HepG2 (cell line): ENCODE measurements around the gene MRPL20. TPM values are rescaled to one million over a fixed set of nuclear protein-coding genes. Genes with fewer than 3 reads are reported as not detected.

ENCODE experiments used
- CENPT ChIP-seq: sonication (generic); formaldehyde crosslinking; IDR thresholded peaks from 2 replicates; pipeline ENCODE4 v1.8.0; 2022; ENCODE audit warnings: low read depth, mild to moderate bottlenecking, moderate library complexity, missing genetic modification reagents
- CREB1 ChIP-seq, 2 experiments: fragments of 450-650 bp in 1 of 2; IDR thresholded peaks; 2 replicates each; pipeline ENCODE4 v1.6.1; 2016 to 2017; ENCODE audit warnings: control low read depth in 1 of 2, mild to moderate bottlenecking in 1 of 2, missing compliant biosample characterization in 1 of 2, missing genetic modification characterization in 1 of 2
- FOXO1 ChIP-seq: sonication (generic); formaldehyde crosslinking; IDR thresholded peaks from 2 replicates; pipeline ENCODE4 v1.4.0; 2020; ENCODE audit warnings: missing genetic modification reagents
- GLI4 ChIP-seq: sonication (generic); formaldehyde crosslinking; IDR thresholded peaks from 2 replicates; pipeline ENCODE4 v1.5.1; 2020; ENCODE audit warnings: missing genetic modification reagents, mild to moderate bottlenecking, moderate library complexity, borderline replicate concordance
- HDAC1 ChIP-seq: sonication (generic); formaldehyde crosslinking; IDR thresholded peaks from 2 replicates; pipeline ENCODE4 v1.5.1; 2020; ENCODE audit warnings: mild to moderate bottlenecking, missing genetic modification reagents
- IKZF4 ChIP-seq: sonication (generic); formaldehyde crosslinking; IDR thresholded peaks from 2 replicates; pipeline ENCODE4 v1.5.1; 2020; ENCODE audit warnings: borderline replicate concordance, mild to moderate bottlenecking, low read depth, missing genetic modification reagents; ENCODE audit errors: not compliant biosample characterization
- KDM6A ChIP-seq: IDR thresholded peaks from 2 replicates; pipeline ENCODE4 v1.6.1; 2016; ENCODE audit warnings: low read depth
- MYC ChIP-seq: sonication (generic); formaldehyde crosslinking; IDR thresholded peaks from 2 replicates; pipeline ENCODE4 v1.9.0; 2021; ENCODE audit warnings: missing genetic modification reagents, borderline replicate concordance
- ZNF143 ChIP-seq: sonication (generic); formaldehyde crosslinking; IDR thresholded peaks from 2 replicates; pipeline ENCODE4 v1.4.0; 2020; ENCODE audit warnings: missing genetic modification reagents
- ZNF572 ChIP-seq: sonication (generic); formaldehyde crosslinking; IDR thresholded peaks from 2 replicates; pipeline ENCODE4 v1.5.1; 2020; ENCODE audit warnings: mild to moderate bottlenecking, missing genetic modification reagents
- ZNF768 ChIP-seq: sonication (generic); formaldehyde crosslinking; IDR thresholded peaks from 2 replicates; pipeline ENCODE4 v1.4.0; 2020; ENCODE audit warnings: missing genetic modification reagents
- ZNF781 ChIP-seq: sonication (generic); formaldehyde crosslinking; IDR thresholded peaks from 2 replicates; pipeline ENCODE4 v1.5.1; 2020; ENCODE audit warnings: borderline replicate concordance, mild to moderate bottlenecking, missing genetic modification reagents; ENCODE audit errors: not compliant biosample characterization
- polyA plus RNA-seq, 8 experiments: library from polyadenylated mRNA; depleted of rRNA in 3 of 8; stranded (reverse) in 7 of 8; unstranded in 1 of 8; fragments of >200 nt; fragmentation: Illumina TruSeq in 4 of 8; extraction: Trizol in 4 of 8; gene quantifications; 2 replicates each; pipeline versions ENCODE4 v1.2.1 to v1.2.3, GENCODE V29; 2011 to 2016; ENCODE audit warnings: low read depth in 4 of 8, missing spikeins in 1 of 8, mixed read lengths in 1 of 8; ENCODE audit not compliant: insufficient read depth in 1 of 8
- total RNA-seq, 5 experiments: library from RNA; depleted of rRNA; stranded (reverse); fragments of >200 nt; fragmentation: Illumina TruSeq; extraction: Trizol; gene quantifications; 2 replicates each; pipeline ENCODE4 v1.2.3, GENCODE V29; 2016; ENCODE audit warnings: low read depth in 1 of 5
- TF ChIP-seq, protein P1 (sequence below): sonication (generic); formaldehyde crosslinking; IDR thresholded peaks from 2 replicates; pipeline ENCODE4 v1.4.0; 2020; ENCODE audit warnings: missing genetic modification reagents, borderline replicate concordance
- TF ChIP-seq, protein P2 (sequence below): sonication (generic); formaldehyde crosslinking; IDR thresholded peaks from 2 replicates; pipeline ENCODE4 v1.4.0; 2020; ENCODE audit warnings: missing genetic modification reagents, mild to moderate bottlenecking, borderline replicate concordance
- TF ChIP-seq, protein P3 (sequence below): fragments of 450-650 bp; IDR thresholded peaks from 2 replicates; pipeline ENCODE4 v1.6.1; 2017; ENCODE audit warnings: mild to moderate bottlenecking
- TF ChIP-seq, protein P4 (sequence below): sonication (generic); formaldehyde crosslinking; IDR thresholded peaks from 2 replicates; pipeline ENCODE4 v1.4.0; 2020; ENCODE audit warnings: missing genetic modification reagents

The MRPL20 gene
- total and polyA plus RNA-seq, 2 of the 13 experiments (the other 11 are each of a cell fraction or from before 2014, with no cell fraction given): 59.2 to 127 TPM

DNA sequence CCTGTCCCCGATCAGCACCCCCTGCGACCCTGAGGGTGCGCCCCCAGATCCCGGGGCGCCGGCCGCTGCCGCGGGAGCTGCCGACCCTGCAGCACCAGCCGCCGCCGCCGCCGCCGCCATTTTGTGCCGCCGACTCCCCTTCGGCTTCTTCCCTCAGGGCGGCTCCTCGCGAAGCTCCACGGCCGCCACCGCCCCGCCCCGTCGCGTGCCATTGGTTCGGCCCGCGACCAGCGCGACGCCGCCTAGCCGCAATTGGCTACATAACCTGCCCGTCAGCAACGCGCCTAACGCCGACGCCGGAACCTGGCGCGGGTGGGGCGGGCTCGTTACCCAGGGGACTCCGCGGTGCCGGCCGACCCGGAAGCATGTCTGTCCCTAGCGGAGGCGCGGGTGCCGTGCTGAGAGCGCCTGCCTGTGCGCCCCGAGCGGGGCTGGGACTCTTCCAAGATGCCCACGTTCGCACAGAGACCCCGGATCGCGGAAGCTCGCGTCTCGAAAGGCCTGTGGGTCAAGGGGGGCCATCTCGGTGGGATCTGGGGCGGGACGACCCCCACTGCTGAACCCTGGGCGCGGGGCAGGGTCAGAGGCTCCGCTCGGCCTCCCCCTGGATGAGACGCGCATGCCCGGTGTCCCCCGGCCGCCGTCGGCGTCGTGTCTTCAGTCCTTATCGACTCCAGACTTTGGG is 7.8 kb downstream of the MRPL20 start, which contains the start of gene CCNL2 (continued):
- TF ChIP-seq, protein P1, sequence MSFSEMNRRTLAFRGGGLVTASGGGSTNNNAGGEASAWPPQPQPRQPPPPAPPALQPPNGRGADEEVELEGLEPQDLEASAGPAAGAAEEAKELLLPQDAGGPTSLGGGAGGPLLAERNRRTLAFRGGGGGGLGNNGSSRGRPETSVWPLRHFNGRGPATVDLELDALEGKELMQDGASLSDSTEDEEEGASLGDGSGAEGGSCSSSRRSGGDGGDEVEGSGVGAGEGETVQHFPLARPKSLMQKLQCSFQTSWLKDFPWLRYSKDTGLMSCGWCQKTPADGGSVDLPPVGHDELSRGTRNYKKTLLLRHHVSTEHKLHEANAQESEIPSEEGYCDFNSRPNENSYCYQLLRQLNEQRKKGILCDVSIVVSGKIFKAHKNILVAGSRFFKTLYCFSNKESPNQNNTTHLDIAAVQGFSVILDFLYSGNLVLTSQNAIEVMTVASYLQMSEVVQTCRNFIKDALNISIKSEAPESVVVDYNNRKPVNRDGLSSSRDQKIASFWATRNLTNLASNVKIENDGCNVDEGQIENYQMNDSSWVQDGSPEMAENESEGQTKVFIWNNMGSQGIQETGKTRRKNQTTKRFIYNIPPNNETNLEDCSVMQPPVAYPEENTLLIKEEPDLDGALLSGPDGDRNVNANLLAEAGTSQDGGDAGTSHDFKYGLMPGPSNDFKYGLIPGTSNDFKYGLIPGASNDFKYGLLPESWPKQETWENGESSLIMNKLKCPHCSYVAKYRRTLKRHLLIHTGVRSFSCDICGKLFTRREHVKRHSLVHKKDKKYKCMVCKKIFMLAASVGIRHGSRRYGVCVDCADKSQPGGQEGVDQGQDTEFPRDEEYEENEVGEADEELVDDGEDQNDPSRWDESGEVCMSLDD: 0 out of 2 replicates have a peak, but pooled peaks have one; percentile 15
- TF ChIP-seq GLI4 (CRISPR knock-in tag) (0 out of 2 replicates have a peak, but pooled peaks have one; percentile 55), HDAC1 (CRISPR knock-in tag) (peak; percentile 97), ZNF572 (CRISPR knock-in tag) (no peak), CREB1 (IDR thresholded peaks at IDR 0.05) (peak; percentile 93), CREB1 (CRISPR knock-in tag; IDR thresholded peaks at IDR 0.05) (no peak), FOXO1 (CRISPR knock-in tag) (no peak; the same call in 1 of the 2 replicates), ZNF781 (no peak), ZNF768 (CRISPR knock-in tag) (0 out of 2 replicates have a peak, but pooled peaks have one; percentile 9), ZNF143 (CRISPR knock-in tag) (peak; percentile 93), CENPT (CRISPR knock-in tag) (no peak), IKZF4 (CRISPR knock-in tag) (peak; percentile 22), KDM6A (CRISPR knock-in tag) (no peak), MYC (CRISPR knock-in tag) (peak; percentile 89; the same call in 1 of the 2 replicates)
- TF ChIP-seq, protein P2, sequence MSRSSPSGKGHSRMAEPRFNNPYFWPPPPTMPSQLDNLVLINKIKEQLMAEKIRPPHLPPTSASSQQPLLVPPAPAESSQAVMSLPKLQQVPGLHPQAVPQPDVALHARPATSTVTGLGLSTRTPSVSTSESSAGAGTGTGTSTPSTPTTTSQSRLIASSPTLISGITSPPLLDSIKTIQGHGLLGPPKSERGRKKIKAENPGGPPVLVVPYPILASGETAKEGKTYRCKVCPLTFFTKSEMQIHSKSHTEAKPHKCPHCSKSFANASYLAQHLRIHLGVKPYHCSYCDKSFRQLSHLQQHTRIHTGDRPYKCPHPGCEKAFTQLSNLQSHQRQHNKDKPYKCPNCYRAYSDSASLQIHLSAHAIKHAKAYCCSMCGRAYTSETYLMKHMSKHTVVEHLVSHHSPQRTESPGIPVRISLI (CRISPR knock-in tag): 0 out of 2 replicates have a peak, but pooled peaks have one; percentile 28
- TF ChIP-seq, protein P3, sequence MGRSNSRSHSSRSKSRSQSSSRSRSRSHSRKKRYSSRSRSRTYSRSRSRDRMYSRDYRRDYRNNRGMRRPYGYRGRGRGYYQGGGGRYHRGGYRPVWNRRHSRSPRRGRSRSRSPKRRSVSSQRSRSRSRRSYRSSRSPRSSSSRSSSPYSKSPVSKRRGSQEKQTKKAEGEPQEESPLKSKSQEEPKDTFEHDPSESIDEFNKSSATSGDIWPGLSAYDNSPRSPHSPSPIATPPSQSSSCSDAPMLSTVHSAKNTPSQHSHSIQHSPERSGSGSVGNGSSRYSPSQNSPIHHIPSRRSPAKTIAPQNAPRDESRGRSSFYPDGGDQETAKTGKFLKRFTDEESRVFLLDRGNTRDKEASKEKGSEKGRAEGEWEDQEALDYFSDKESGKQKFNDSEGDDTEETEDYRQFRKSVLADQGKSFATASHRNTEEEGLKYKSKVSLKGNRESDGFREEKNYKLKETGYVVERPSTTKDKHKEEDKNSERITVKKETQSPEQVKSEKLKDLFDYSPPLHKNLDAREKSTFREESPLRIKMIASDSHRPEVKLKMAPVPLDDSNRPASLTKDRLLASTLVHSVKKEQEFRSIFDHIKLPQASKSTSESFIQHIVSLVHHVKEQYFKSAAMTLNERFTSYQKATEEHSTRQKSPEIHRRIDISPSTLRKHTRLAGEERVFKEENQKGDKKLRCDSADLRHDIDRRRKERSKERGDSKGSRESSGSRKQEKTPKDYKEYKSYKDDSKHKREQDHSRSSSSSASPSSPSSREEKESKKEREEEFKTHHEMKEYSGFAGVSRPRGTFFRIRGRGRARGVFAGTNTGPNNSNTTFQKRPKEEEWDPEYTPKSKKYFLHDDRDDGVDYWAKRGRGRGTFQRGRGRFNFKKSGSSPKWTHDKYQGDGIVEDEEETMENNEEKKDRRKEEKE: no peak
- TF ChIP-seq, protein P4, sequence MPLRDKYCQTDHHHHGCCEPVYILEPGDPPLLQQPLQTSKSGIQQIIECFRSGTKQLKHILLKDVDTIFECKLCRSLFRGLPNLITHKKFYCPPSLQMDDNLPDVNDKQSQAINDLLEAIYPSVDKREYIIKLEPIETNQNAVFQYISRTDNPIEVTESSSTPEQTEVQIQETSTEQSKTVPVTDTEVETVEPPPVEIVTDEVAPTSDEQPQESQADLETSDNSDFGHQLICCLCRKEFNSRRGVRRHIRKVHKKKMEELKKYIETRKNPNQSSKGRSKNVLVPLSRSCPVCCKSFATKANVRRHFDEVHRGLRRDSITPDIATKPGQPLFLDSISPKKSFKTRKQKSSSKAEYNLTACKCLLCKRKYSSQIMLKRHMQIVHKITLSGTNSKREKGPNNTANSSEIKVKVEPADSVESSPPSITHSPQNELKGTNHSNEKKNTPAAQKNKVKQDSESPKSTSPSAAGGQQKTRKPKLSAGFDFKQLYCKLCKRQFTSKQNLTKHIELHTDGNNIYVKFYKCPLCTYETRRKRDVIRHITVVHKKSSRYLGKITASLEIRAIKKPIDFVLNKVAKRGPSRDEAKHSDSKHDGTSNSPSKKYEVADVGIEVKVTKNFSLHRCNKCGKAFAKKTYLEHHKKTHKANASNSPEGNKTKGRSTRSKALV: 0 out of 2 replicates have a peak, but pooled peaks have one; percentile 60
